ENCODE results near the gene PACS1.

GRCh38 chr11:66044757-66045156 is 25.3 kb upstream of the PACS1 start:
- TF ChIP-seq CTCF (IDR thresholded peaks at IDR 0.05) (no peak), REST (IDR thresholded peaks at IDR 0.05; ENCODE audit: insufficient read depth in 1 of 2, low read depth in 2 of 2, low read length in 1 of 2) (no peak), POLR2AphosphoS5 (IDR thresholded peaks at IDR 0.05; ENCODE audit: low read depth, low read length) (no peak), TCF7L2 (IDR thresholded peaks at IDR 0.05; ENCODE audit: low read depth, low read length) (no peak)

All from Panc1 (cell line).